ACHN (cell line): ENCODE data around the gene PHACTR1.

ENCODE experiments used
- DNase-seq: peaks from one replicate; pipeline ENCODE4 v3.0.0-alpha.2; 2015
- in situ Hi-C: cut with HindIII; loops from 2 replicates; pipeline ENCODE4 v1.10.0; 2017; ENCODE audit warnings: low sequenced_read_pairs, low pct_ligation_motif_present, low pct_unique_long_range_greater_than_20kb

Gene PHACTR1

DNA sequence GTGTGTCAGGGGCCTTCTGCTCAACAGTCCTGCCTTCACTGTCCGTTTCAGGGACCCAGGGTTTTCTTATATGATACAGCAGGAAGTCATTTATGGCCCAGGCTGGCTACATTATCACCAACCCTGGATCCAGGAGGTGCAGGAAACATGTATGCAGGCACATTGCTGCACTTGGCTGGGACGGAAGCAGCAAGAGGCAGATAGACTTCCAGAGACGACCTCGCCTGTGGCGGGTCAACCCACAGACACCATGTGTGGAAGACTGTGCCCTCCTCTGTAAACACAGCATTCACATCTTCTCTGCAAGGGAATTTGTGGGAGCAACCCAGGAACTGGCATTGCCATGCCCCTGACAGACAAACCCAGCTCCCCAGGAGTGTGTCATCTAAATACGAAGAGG is 568.1 kb downstream of the PHACTR1 start:
- in situ Hi-C loops: no loop called here
- no peak for DNase-seq

DNA sequence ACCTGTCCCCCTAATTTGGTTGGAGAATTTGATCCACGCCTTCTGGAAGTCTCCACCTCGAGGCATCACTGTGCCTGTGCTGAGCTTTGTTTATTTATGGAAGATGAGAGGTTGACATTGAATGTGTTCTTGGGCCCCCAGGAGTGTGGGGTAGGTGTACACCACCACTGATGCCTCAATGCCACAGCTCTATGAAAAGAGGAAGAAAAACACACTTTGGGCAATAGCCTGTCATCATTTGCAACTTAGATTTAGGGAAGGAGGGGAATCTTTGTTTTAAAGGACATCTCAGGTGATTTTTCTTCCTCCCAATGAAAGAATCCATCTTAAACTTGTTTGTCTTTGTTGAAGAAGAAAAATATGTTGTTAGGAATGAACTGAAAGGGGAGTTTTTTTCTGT is 569.1 kb downstream of the PHACTR1 start:
- in situ Hi-C loops: no loop called here
- no peak for DNase-seq

DNA sequence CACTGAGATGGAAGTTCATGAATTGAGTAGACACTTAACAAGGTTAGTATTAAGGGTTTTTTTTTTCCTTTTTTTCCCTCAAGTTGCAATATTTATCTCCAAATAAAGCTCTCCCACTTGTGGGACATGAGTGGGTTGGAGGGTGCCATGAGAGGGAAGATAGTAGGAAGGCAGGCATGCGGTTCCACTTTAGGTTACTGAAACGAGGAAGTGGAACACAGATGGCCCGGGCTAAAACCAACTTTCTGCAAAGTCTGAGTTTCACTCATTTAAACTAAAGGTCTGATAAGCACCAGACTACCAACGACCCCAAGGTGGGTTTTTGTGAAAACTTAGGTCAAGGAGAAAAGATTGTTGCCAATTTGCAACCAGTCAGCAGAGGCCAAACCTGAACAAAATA is 569.6 kb downstream of the PHACTR1 start:
- DNase-seq: no peak
- in situ Hi-C loops: no loop called here

DNA sequence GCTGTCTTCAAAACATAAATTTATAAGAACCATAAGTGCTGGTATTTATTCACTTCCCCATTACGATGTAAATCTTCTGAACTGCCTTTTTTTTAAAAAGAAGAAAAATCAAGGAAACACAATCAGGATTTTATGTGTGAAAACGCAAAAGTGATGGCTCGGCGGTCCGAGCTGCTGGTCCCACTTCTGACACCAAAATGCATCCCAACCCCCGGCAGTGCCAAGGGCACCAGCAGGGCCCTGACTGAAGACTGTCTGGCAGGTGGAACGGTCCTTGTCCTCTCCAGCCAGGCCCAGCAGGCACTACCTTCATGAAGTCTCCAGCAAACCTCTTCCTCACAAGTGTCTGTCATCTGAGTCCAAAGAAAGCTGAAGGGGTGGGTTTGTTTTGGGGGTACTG is 570.5 kb downstream of the PHACTR1 start:
- in situ Hi-C loops: no loop called here
- no peak for DNase-seq

DNA sequence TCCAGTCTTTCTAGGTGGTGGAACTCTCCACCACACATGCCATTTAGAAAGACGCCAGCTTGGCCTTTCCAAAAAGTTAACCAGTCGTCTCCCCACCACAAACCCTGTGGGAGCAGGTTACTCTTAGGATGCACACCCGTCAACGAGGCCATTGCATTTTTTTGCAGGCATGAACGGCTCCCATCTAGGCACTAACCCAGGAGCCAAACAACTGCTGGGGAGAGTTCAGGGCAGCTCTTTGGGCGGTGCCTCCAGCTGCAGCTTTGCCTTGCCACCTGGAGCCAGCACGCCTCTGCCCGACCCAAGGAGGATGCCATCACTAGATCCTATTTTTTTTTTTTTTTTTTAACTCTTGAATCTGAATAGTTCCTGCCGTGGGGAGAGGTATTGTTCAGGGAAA is 571.9 kb downstream of the PHACTR1 start:
- in situ Hi-C loops: no loop called here
- DNase-seq: no peak

DNA sequence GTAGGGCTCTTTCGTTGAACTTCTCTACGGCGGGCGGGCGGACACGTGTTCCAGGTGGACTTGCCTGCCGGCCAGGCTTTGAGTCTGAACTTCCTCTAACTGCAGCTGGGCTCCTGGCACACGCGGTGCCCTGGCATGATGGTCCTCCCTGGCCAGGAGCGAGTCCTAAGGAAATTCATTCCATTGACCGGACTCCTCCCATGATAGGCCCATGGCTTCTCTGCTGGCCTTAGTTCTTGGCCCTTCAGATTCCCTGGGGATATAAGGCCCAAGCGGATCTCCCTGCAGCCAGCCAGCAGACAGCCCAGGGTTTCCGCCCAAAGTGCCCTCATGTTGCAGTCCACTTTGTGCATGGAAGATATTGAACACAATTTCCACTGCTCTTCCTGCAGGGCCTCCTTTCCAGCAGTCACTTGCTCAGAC is 572.4 kb downstream of the PHACTR1 start:
- in situ Hi-C loops: no loop called here
- no peak for DNase-seq

DNA sequence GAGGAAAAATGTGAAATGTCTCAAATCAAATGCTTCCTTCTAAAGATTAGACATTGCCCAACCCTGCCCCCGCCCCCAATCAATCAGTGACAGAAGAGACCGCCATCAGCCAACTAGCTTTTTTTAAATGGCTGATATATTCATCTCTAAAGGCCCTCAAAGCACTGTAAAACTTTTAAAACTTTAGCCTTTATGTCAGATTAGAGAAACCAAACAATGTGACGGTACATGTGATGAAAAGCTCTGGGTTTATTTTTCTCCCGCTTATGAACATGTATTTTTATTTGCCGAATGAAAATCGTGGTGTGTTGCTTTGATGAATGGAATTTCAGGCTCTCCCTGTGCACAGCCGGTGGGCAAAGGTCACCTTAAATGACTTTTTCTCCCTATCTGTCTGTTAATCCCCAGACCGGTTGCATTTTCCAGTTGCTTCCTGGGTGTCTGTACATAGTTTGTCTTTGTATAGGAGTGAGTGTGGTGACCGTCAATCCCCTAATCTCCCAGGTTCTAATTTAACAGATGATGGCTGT is 573.3 kb downstream of the PHACTR1 start:
- DNase-seq: no peak
- in situ Hi-C loops: no loop called here

DNA sequence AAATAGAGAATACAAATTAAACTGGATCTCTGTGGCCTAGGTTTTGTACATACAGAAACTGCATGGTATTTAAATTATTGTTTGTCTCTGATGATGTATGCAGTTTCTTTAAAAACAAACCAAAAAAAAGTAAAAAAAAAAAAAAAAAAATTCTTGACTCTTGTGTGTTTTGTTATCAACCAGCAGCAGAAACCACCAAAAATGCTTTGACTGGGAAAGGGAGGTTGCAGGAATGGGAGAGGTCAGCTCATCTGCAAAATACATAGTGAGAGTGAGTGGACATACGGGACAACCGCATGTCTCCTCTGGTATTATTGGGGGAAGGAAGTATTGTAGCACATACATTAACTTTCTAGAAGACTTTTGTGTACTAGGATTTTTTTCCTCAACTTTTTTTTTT is 573.8 kb downstream of the PHACTR1 start:
- in situ Hi-C loops: no loop called here
- no peak for DNase-seq

DNA sequence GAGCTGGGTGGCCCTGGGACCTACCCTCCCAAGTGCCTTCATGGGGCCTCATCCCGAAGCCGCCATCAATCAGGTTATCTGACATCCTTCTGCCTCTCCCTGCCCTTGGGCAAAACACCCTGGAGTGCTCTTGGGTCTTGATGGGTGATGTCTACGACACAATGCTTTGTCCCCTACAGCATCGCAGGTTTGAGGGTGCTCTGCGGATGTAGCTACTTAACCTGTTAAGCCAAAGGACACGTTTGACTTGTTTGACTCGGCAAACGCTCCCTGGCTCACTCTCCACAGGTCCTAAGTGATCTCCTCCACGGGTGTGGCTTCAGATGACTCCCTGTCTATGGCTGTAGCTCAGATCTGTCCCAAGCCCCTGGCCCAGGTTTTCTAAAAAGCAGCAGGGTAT is 576.2 kb downstream of the PHACTR1 start:
- in situ Hi-C loops: no loop called here
- no peak for DNase-seq

DNA sequence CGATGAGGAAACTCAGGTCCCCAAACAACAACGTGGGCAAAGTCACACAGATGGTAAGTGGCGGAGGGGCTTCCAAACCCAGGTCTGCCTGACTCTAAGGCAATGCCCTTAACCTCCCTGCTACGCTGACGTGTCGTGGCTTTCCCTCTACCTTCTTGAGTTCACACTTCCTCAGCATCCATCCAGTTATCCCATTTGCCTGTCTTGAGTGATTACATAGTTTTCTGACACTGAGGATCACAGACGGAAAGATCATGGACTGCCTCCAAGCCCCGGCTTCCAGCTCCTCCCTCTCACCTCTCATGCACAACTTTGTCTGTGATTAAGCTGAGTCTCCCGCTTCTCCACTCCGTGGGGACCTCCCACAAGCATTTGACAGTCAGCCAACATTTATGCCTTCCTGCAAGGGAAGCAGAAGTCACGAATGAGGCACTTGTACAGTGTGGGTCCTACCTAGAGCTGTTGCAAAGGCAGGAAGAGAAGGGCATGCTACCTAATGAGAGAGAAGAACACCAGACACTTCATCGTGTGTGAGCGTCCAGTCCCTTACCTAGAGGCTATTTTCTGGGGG is 578.0 kb downstream of the PHACTR1 start:
- in situ Hi-C loops: no loop called here
- DNase-seq: no peak

DNA sequence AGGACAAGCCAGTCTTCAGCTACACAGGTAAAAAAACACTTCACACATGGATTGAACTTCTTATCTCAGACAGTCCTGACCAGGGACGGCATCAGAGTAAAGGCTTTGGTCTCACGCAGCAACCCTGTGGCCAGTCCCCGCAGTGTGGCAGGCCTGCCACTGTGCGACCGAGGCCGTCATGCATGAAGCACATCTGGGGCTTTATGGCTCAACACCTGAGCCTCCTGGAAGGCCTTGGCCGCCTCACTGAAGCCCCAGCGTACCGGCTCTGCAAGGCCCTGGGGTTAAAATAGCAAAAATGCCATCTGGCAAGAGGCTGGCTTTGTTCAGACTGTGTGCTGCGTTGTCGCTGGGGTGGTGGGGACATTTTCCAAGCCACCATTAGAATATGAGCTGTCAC is 579.0 kb downstream of the PHACTR1 start:
- in situ Hi-C loops: no loop called here
- no peak for DNase-seq

DNA sequence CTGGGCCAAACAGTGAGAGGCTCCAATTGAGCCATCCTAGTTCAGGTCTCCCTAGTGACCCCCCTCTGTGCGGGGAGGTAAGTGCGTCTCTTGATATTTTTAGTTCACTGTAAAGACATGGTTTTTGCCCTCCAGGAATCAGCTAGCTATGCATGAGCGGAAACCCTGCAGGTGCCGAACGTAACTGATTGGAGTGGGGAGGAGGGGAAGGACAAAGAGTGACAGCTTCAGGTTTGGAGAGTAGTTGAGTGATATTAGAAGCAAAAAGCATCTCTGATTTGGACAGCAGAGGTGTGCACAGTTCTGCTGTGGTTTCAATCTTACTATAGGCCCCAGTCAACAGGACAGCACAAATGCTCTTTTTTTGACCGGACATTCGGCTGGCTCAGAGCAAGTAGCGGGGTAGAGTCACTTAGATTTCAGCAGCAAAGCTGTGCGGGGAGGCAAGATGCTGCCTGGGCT is 580.0 kb downstream of the PHACTR1 start:
- in situ Hi-C loops: no loop called here
- DNase-seq: no peak

DNA sequence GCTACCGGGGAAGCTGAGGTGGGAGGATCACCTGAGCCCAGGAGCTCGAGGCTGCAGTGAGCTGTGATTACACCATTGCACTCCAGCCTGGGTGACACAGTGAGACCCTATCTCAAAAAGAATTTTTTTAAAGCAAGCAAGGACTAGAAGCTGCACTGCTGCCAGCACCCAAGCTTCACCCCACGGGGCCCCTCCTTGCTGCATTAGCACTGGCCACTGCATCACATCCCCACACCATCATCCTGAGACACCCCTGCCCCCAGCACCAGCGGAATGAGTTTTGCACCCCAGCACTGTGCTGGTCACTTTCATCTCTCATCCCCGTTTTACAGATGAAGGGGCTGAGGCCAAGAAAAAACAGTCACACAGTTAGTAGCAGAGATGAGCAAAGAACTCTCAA is 580.8 kb downstream of the PHACTR1 start:
- no peak for DNase-seq
- in situ Hi-C loops: no loop called here

DNA sequence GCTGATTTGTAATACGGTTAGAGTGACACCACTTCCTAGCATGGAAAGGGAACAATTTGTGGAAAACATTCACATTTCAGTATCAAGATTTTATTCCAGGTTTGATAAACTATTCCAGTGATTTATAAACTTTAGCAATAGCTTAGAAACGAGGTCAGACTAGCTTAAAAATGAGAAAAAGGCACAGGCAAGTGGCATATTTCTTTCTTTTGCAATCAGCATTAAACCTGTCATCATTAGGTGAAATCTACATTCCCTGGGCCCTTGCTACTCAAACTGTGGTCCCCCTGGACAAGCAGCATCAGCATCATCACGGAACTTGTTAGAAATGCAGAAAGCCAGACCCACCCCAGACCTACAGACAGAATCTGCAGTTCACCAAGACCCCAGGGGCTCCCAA is 581.9 kb downstream of the PHACTR1 start:
- in situ Hi-C loops: no loop called here

DNA sequence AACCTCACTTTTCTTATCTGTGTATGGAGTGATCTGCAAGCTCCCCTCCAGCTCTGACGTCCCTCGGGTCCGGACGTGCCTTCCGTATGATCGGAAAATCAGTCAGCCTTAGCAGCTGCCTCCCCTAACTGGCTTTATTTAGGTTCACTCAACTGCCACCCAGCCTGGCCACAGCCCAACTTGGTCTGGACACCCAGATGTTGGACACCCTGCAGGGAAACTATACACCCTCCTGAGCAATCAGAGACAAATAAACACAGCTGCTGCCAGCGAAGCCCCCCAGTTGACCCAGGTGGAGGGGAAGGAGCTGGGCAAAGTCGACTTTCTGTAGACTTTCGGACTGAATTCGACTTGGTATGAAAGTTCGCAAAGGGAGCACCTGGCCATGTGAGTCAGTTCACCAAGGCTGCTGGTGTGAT is 582.8 kb downstream of the PHACTR1 start:
- DNase-seq: no peak
- in situ Hi-C loops: no loop called here

More for the DNA sequence above, 581.9 kb downstream of the PHACTR1 start:
- no peak for DNase-seq

DNA sequence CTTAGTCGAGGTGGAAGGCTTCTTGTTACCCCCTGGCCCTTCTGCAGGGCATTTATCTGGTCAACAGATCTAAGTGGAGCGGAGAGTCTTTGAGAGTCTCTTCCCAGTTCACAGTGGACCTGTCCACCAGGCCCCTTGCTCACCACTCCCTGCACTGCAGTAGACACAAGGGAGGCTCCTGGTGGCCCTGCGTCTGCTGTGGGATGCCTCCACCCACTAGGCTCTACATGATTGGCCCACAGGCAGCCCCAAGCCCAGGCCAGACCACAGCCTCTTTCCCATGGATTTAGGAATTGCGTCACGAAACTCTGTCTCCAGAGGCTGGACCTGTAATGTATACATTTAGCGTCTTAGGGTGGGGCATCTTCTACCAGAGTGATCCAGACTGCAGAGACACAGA is 583.4 kb downstream of the PHACTR1 start:
- DNase-seq: no peak
- in situ Hi-C loops: no loop called here

DNA sequence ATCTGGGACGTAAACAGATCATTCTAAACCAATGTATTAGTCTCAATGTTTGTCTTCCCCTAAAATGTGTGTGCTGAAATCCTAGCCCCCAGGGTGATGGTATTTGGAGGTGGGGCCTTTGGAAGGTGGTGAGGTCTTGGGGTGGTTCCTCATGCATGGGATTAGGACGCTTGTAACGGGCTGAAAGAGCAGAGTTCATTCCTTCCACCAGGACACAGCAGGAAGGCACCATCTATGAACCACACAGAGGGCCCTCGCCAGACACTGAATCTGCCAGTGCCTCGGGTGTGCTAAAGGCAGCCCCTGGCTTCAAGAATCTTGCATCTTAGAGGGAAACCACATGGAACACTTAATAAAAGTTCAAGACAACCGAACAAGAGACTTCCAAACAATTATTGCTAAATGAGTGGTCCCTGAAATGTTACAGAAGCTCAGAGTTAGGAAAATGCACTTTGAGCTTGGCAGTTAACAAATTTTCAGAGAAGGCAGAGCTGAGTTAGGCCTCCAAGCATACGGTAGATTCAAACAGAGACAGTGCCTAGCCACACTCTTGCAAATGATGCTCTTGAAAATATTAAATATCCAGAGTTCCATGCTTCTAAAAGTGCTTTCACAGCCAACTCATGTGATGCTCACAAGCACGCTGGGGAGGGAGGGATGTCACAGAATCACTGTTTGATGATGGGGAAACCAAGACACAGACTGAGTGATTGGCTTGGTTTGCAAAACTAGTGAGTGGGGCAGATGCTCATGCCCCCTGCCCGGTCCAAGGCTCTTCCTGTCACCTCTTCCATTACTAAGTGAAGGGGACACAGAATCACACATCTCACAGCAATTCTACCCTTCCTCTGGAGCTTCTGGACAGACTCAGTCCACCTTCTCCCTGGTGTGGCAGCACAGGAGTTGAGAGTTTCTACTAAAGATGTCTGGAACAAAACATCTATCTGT is 584.4 kb downstream of the PHACTR1 start:
- no peak for DNase-seq
- in situ Hi-C loops: no loop called here

DNA sequence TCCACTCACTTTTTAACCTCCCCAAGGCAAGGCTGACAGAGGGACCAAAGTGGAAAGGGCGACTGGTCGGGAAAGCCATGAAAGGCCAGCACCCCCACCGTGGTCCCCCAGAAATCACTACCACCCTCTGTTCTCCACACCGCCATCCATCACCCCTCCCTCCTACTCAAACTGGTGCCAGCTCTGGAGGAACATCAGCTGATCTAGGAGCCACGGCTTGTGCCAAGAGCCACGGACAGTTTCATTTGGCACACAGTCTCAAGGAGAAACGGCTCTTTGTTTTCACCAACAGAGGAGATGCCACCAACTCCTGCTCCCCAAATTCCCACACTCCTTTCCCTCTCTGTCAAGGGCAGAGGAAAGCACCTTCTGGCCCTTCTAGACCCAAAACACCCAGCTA is 585.7 kb downstream of the PHACTR1 start:
- DNase-seq: no peak
- in situ Hi-C loops: no loop called here

DNA sequence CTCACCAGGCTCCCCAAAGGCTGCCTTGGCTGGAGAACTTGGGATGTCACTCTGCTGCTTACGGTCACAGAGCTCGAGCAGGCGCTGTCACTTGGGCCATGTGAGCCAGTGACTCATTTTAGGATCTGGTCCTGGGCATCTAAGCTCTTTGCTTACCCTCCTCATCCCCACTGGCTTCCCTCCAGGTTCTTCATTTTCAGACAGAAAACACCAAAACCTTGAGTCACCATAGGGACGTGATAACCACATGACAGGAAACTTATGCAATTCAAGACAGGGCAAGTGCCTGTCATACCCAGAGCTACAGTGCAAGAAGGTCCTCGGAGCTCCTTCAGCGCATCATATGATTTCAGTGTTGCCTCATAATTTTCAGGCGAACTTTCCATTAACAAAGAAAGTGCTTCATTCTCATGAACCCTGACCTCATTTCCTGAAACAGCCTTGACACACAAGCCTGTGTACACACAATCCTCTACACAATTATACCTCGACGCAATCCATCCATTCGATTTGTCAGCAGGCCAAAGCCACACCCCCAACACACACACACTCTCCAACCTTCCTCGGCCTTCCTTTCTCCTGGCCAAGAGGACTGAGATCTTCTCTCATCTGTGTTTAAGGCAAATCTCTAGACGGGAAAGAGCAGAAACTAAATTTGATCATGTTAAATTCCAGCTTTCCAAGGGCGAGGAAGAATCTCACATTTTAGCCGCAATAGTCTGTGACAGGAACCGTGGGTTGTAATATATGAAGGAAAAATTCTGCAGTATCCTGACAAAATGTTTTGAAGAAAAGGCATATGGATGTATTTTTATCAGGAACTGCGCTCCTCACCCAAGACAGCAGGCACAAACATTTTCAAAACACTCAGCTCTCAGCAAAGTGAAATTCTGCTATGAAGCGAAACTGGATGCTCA is 586.4 kb downstream of the PHACTR1 start:
- in situ Hi-C loops: no loop called here
- DNase-seq: peak; percentile 68
